Central memory CD4-positive, alpha-beta T cell (primary cell): ENCODE measurements around the gene TSKS.

Experiments
- DNase-seq: peaks from one replicate; pipeline ENCODE4 v3.0.0; 2022

TSKS gene

DNA sequence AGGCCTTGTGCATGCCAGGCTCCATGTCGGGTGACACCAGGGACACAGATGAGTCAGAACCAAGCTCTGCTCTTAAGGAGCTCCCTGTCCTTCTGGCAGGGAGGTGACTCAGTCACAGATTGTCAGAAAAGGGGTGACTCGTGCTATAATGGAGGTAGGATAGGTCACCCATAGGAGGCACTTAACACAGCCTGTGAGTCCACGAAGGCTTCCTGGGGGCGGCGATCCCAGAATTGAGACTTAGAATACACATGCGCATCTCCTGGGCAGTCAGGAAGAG is 30.4 kb upstream of the TSKS start:
- DNase-seq: no peak

DNA sequence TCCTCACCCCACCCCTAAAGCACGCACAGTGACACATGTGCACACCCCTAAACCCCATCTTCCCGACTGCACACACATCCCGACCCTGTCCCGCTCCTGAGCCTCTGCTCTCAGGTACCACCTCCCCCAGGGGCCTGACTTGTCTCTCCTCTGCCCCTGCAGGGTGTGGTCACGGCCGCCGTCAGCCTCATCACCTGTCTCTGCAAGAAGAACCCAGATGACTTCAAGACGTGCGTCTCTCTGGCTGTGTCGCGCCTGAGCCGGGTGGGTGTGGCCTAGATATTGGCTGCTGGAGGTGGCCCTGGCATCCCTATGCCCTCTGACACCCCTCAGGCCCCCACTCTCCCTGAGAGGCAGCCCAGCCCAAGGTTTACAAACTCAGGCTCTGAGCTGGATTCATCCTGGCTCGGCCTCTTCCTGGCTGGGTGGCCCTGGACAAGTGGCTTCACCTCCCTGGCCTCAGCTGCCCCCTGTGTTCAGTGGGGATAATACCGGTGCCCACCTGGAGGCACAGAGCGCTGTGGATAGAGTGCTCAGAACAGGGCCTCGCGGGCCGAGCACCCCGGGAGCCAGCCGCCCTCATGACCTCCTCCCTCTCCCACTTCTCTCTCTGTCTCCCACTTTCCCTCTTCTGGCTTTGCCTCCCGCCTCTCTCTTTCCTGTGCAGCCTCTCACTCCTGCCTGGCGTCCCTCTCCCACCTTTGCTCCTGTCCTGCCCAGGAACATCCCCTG is 29.9 kb upstream of the TSKS start:
- no peak for DNase-seq

GRCh38 chr19:49791776-49792445 is 28.8 kb upstream of the TSKS start:
- DNase-seq: no peak

GRCh38 chr19:49790866-49791265 is 27.8 kb upstream of the TSKS start:
- DNase-seq: no peak

DNA sequence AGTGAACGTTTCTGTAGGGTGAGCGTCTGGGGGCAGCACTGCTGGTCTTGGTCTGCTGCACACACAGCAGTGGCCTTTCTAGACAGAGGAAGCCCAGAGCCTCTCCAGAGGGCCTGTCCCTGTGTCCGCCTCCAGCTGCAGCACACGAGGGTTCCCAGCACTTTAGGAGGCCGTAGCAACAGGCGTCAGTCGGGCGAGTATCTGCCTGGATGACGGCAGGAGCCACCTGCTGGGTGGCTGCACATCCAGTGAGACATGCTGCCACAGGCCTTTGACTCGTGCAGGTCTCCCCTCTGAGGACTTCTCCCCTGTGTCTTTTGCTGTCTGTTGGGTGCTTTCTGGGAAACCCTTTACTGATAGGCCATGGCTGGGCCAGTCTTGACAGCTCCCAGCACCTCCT is 25.8 kb upstream of the TSKS start:
- no peak for DNase-seq

DNA sequence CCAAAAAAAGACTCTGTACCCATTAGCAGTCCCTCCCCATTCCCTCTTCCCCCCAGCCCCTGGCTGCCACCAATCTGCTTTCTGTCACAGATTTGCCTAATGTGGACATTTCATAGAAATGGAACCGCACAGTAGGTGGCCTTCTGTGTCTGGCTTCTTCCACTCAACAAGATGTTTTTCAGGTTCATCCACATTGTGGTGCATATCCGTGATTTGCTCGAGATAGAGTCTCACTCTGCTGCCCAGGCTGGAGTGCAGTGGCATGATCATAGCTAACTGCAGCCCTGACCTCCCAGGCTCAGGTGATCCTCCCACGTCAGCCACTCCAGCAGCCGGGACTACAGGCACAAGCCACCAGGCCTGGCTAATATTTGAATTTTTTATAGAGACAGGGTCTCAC is 24.6 kb upstream of the TSKS start:
- no peak for DNase-seq

DNA sequence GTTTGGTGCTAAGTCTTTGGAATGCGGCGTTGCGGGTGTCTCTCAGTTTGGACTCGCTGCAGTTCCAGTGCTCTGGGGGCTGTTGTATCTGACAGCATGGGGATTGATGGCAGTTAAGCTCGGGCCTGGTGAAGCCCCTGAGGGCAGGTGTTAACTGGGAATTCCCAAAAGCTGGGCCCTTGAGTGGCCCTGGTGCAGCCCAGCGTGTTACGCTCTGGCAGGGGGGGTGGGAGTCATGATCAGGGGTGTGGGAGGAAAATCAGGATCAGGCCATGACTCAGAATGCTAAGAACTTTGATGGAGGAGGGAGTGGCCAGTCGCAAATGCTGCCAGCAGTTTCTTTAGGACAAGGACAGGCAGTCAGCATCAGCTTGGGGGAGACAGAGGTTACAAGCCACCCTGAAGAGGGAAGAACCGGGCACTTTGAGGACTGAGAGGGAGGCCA is 23.3 kb upstream of the TSKS start:
- no peak for DNase-seq

DNA sequence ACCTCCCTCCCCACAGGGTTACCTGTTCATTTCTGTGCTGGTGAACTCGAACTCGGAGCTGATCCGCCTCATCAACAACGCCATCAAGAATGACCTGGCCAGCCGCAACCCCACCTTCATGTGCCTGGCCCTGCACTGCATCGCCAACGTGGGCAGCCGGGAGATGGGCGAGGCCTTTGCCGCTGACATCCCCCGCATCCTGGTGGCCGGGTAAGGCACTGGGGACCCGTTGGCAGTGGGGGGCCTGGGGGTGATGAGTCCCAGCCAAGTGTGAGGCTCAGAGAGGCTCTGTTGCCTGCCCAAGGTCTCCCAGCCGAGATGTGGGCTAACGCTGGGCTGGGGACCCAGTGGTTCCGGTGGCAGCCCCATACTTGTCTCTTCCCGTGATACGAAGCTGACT is 19.4 kb upstream of the TSKS start:
- no peak for DNase-seq

DNA sequence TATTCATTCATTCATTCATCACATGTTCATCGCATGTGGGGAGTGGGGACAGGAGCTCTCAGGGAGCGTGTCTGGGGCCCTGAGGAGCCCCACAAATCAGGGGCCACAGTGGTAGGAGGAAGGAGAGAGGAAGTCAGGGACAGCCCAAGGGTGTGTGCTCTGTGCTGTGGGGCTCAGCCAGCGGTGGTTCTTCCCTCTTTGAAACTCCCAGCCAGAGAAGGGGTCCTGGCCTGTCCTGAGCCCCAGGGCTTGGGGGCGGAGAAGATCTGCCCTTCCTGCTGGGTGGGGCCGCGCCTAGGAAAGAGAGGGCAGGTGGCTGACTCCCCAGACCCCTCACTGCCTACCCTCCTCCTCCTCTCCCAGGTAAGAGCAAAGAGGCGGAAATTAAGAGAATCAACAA is 18.3 kb upstream of the TSKS start:
- DNase-seq: no peak

DNA sequence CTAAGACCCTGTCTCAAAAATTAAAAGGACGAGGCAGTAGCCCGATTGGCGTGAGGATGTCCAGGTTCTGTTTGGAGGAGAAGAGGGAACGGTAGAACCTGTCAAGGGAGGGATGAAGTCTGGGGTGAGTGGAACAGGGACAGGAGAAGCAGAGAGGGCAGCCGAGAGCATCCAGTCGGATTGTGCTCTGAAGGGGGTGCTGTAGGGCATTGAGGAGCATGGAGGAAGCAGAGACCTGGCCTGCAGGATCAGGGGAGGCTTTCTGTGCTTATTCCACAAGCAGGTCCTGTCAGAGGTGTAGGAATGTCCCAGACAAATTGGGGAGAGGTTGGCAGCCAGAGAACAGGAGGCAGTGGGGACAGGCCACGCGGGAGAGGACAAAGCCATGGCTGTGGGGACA is 17.8 kb upstream of the TSKS start:
- no peak for DNase-seq

- no peak for DNase-seq
Observed at GRCh38 chr19:49779731-49780555, 16.8 kb upstream of the TSKS start.

DNA sequence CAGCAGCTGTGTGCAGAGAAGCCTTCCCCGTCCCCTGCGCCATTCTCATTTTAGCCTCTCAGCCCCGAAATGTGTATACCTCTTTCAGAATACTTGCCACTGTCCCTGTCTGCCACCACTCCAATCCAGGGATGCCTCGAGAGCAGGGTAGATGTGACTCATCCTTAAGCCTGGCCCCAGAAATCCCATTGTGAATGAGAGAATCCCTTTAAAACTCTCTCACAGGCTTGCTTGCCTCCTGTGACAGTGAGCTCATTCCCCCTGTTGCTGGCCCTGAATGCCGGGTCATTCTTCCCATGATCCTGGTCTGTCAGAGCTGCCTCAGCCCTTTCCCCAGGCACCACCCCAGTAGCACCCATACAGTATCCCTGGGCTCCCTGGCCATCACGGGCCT is 13.3 kb upstream of the TSKS start:
- DNase-seq: no peak

DNA sequence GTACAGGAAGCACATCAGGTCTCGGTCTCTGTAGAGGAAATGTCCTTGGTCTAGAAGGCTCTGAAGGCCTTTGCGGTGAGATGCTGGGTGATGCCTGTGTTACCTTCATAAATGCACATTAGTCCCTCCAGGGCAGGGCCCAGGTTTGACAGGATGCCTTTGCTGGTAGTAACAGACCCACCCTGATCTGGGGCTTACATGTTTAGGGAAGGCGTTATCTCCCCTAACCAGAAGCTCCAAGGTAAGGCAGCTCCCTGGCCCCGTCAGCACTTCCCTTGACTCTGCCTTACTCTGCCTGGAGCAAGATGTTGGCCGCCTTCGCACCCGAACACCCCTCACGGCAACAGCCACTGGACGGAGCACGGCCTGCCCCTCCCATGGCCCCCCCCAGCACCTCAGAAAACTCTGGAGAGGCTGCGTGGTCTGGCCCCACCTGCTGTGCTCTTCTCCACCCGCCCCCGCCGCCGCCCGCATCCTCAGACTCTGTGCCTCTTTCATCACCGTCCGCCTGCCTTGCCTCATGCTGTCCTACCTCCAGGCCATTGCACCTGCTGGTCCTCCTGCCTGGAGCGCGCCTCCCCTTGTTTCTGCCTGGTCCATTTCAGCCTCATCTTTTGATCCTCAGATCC is 12.8 kb upstream of the TSKS start:
- DNase-seq: no peak

DNA sequence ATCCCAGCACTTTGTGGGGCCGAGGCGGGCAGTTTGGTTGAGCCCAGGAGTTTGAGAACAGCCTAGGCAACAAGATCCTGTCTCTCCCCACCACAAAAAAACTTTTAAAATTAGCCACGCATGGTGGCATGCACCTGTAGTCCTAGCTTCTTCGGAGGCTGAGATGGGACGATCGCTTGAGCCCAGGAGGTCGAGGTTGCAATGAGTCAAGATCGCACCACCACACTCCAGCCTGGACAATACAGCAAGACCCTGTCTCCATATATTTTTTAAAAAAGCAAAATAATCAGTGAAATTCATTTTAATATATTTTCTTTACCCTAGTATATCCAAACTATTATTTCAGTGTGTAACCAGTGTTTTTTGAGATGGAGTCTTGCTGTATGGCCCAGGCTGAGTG is 11.9 kb upstream of the TSKS start:
- no peak for DNase-seq

- DNase-seq: no peak
Observed at GRCh38 chr19:49773663-49774350, 10.7 kb upstream of the TSKS start.

GRCh38 chr19:49772850-49773432 is 9.8 kb upstream of the TSKS start:
- DNase-seq: no peak

GRCh38 chr19:49771674-49772139 is 8.6 kb upstream of the TSKS start:
- DNase-seq: no peak

GRCh38 chr19:49770529-49770928 is 7.4 kb upstream of the TSKS start:
- DNase-seq: no peak

DNA sequence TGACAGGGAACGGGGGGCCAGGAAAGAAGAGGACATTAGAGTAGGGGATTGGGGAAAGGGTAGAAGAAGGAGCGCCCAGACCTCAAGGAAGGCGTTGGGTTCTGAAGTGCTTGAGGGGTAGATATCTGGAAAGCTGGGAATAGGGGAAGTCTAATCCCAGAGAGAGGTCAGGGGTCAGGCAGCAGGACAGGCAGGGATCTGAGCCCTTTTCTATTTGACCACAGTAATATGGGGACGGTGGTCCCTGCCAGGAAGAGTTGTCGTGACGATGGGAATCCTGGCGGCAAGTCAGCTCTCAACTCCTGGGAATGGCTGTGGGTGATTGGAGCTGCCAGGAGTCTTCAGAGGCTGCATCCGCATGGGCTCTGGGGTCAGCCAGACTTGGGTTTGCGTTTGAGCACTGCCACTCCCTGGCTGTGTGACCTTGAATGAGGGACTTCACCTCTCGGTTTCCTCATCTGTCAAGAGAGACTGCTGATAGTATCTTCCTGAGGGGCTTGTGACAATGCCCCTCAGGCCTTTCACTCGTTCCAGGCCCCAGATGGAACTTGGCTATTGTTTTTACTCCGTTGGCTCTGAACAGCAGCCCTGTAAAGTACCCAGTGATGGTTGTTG is 5.0 kb upstream of the TSKS start:
- DNase-seq: no peak

- DNase-seq: no peak
Observed at GRCh38 chr19:49767381-49767780, 4.3 kb upstream of the TSKS start.

DNA sequence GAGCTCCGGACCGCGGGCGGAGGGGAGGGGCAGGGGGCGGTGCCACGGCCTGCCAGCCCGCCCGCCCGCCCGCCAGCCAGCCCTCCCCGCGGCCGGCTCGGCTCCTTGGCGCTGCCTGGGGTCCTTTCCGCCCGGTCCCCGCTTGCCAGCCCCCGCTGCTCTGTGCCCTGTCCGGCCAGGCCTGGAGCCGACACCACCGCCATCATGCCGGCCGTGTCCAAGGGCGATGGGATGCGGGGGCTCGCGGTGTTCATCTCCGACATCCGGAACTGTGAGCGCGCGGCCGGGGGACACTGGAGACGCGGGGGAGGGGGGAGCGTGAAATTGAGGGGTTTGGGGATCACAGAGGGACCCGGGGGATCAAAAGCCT is 3.8 kb upstream of the TSKS start, which contains the start of gene AP2A1:
AP2A1 (plus strand) TSS at position 72 of the 370 bp plus-strand sequence; CDS start at position 205, 133 bp downstream.
- DNase-seq: no peak
